Urothelium cell line (cell line): ENCODE data around the gene FILIP1L.

Experiments used
- DNase-seq: peaks from one replicate; pipeline ENCODE4 v3.0.0; 2011; ENCODE audit warnings: low spot score, mixed read lengths
- FAIRE-seq: peaks from 2 replicates; lab custom pipeline; 2011; peaks lifted over from hg19 to GRCh38; lab: Jason Lieb, UNC

The FILIP1L gene

DNA sequence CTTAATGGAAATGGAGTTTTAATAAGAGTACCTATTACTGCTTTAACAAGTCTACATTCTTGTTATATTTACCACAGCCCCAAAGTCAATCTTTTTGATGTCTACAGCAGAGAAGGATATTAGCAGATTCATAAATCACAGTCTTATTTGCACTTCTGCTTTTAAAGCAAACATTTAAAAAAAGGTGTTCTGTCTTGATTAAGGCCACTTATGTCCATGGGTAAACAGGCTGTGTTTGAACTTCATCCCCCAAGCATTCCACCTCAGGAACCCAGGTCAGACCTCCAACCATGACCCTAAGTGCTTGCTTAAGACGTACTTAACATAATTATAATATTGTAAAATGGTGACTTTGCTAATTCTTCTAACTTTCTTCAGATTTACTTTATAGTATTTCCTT lies 183.2 kb downstream of the FILIP1L start:
- no peak for DNase-seq
- FAIRE-seq: no peak

DNA sequence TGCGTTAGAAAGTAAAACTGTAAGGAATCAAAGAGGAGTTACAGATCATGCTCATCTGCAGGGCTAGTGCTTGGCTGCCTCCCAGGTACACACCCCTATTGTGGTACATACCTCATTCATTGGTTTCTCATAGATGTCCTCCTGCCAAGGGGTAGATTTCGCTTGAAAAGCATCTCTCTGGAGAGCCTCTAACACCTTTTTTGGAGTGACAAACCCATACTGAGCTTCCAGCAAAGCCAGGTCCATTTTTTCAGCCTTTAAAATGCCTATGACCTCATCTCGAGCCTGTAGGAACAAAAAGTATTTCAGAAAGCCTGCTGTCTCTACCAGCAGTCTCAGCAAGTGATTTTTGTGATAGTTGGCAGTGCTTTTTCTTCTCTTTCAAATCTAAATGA lies 184.6 kb downstream of the FILIP1L start:
- FAIRE-seq: no peak
- peak; percentile 66 for DNase-seq

DNA sequence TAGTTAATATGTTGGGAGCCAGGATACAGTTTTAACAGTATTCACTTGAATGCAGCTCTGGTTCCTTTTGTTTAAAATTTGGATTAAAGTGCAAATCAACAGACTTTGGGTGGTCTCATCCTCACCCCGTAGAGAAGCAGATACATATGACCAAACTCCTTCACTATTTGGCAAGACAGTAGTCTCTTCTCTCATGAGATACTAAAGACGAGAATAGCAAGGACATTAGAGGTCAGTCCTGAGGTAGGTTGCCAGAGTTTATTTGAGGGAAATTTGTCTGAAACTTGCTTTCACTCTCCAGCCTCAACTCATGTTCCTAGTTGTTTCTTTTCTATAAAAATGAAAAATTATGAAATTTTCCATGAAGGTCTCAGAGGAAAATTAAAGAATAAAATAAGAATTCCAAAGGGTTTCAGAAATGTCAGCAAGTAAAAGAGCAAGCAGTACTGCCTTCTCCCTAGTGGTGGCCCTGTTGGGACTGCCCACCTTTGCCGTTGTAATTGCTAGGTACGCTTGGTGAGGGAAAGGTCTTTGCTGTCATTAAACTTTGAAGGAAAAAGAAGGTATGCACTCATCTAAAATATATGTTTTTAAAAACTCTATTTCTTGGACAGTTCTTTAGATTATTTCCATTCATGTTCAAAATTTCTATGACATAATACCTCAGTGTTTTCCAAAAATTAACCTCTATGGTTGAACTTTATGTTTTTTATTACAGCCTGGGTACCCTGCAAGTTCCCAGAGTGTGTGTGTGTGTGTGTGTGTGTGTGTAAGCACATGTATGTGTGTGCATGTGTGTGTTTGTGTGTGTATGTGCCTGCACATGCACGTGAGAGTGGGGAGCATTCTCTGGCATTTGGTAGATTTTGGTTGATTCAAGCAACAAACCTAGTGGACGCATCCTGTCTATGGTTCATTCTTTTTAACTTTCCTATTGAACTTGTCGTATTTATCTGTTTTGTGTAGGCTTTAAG lies 185.2 kb downstream of the FILIP1L start:
- FAIRE-seq: no peak
- DNase-seq: no peak

DNA sequence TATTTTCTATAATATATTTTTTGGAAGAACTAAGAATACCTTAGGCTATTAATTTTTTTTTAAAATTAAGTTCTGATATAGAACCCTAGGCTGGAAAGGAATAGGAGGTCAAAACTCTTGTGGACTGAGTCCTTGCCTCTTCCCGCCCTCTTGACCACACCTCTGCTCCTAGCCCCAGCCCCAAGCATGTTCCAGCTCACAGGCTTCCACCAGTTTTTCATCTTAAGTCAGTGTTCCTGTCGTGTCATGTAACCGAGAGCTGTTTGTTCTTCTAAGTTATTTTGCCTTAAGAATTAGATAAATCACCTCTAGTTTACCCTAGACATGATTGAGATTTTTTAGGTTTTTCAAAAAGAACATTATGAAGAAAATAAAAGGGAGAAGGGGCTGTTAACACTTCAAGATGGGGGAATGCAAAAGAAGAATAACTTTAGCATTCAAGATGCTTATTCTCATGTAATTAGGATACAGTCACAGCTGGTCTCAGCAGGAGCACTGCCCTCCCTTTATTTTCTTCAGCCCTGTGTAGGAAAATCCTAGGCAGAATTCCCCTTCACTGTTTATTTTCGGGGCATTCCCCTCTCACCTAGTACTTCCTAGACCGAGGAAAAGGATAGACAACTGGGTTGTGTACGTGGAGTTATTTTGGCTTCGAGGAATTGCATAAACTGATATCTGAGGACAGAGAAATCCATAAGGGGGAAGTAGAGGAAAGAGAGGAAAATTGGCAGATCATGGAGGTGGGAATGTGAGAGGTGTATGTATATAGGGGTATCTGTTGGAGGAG lies 186.4 kb downstream of the FILIP1L start:
- DNase-seq (no peak), FAIRE-seq (no peak)

- DNase-seq: peak; percentile 58
- FAIRE-seq: no peak
These were observed 188.6 kb downstream of the FILIP1L start for GRCh38 chr3:99925584-99926230.

GRCh38 chr3:99923873-99924272 lies 190.4 kb downstream of the FILIP1L start:
- DNase-seq (no peak), FAIRE-seq (no peak)

- FAIRE-seq (no peak), DNase-seq (no peak)
These were observed 192.3 kb downstream of the FILIP1L start for GRCh38 chr3:99921986-99922385.

GRCh38 chr3:99921377-99921695 lies 193.0 kb downstream of the FILIP1L start:
- FAIRE-seq (no peak), DNase-seq (no peak)

DNA sequence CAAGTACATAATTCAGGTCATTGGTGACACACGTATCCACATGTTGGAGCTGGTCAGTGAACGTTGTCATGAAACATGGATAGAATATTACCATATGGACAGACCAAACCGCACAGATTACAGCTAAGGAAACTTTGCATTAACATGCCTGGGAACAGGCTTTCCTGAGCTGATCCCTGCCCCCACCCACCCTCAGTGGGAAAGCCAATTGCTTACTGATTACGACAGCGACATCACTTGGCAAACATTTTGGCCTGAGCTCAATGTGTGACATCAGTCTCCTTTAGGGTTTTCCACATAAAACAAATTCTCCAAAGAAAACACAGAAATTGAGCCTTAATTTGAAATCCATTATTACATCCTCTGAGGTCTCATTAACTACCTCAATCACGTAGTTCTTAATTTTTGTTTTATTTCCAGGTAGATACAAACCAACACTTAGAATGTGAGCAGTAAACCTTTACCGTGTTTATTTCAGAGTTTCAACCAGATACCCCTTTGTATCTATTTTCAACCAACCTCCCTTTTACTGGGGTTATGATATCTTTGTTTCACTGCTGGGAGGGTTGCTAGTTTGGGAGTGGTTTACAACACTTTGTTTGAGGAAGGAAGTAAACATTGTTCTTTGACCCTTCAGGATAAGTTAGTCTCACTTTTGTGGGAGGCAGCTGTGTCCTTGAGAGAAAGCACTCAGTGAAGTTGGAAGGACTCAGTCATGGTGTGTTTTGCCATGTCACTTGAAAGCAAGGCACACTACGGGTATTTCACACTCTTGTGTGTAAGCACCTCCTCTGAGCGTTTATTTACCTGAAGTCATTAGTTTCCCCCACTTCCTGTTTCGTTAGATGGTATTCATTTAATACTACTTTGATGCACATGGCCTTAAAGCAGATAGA lies 193.6 kb downstream of the FILIP1L start:
- FAIRE-seq: no peak
- DNase-seq: no peak

DNA sequence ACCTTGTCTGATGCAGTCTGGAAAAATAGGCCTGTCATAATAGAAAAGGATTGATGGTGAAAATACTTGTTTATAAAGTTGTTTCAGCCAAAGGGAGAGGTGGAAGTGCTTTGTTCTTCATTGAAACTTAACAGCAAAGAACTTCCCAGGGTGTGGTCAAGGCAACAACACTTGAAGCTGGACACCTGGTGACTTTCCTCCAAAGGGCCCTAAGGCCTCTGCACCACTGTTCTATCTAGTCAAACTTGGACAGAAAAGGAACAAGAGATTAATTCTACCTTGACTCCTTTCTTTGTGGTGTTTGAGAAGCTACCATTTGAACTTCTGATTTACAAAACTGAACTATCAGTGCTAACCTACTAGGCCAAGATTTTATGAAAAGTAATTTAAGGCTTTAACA lies 194.6 kb downstream of the FILIP1L start:
- DNase-seq (no peak), FAIRE-seq (no peak)

- DNase-seq (no peak), FAIRE-seq (no peak)
These were observed 195.6 kb downstream of the FILIP1L start for GRCh38 chr3:99918715-99919114.

- no peak for DNase-seq
- FAIRE-seq: no peak
These were observed 198.3 kb downstream of the FILIP1L start for GRCh38 chr3:99915906-99916432.

DNA sequence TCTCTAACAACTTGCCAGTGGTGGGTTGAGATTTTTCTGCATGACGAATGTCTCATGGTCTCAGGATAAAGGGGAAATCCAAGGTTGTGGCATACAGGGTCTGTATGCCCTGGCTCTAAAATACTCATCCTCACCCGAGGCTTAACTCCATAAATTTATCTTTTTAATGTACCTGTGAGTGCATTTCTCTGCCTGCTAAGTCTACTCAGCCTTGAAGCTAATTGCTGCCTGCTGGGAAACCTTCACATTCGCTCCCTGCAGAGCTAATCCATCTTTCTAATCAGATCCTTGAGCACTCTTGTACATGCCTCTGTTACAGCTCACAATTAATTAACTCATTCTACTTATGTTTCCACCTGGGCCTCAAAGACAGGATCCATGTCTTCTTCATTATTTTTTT lies 202.9 kb downstream of the FILIP1L start:
- FAIRE-seq (no peak), DNase-seq (no peak)

- DNase-seq: no peak
- FAIRE-seq: no peak
These were observed 203.5 kb downstream of the FILIP1L start for GRCh38 chr3:99910752-99911290.

DNA sequence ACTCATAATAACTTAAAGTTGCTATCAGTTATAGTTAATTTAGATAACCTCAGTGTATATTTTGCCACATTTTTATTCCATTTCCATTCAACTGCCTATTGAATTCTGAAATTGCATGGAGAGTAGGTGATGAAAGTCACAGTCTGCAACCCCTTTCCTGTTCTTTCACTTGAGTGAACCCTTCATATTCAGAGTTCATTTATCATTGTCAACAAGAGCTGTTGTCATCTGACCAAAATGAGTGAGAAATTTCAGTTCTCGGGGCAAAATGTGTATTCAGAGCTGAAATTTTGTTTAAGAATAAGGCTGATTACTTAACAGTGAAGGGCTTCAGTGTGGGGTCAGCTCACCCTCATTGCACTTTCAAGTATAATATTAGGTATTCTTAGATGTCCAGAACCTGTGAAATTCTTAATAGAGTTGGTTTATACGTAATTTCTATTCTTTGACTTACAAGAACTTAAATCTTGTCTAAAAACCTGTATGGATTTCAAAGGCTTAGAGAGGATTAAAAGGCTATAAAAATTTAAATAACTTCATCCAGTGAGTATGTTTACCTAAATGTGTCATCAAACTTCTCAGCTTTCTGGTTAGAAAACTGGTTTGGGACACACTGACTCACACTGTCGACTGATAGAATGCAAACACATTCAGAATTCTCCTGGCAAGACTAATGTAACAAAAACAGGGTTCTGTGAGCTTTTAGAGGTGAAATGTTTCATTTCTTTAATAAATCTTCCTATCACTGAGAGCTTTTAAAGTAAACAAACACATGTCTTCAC lies 204.4 kb downstream of the FILIP1L start:
- DNase-seq: no peak
- no peak for FAIRE-seq

GRCh38 chr3:99907959-99908544 lies 206.2 kb downstream of the FILIP1L start:
- FAIRE-seq: no peak

GRCh38 chr3:99903869-99904268 lies 210.4 kb downstream of the FILIP1L start:
- DNase-seq: no peak
- FAIRE-seq: no peak

More at GRCh38 chr3:99907959-99908544, 206.2 kb downstream of the FILIP1L start:
- no peak for DNase-seq

DNA sequence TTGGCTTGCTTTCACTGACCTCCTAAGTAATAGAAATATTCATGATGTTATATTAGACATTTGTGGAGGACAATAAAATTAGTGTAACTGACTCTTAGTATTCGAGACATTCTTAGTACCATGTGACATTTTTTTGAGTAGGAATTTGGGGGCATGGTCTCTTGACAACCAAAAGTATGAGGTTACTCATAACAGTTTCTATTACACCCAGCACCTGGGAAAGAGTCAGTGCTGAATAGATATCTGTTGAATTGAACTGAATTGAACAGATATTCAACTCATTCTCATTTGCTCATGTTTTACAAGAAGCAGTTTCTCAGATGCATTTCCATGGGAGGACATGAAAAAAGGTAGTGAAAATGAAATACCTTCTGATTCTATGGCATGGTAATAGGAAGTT lies 212.2 kb downstream of the FILIP1L start:
- peak; percentile 52 for DNase-seq
- FAIRE-seq: no peak
